ENCODE data around the gene PCCA.
"Not testable (repeated sequence)": the region's sequence is repeated elsewhere in the genome, so short reads cannot be mapped to it uniquely, and the experiment has no call there.

PCCA gene

GRCh38 chr13:100318473-100318872 lies 229.6 kb downstream of the PCCA start:
- not testable (repeated sequence) for DNase-seq

- DNase-seq, result no peak
Measured at GRCh38 chr13:100323937-100324336, 235.0 kb downstream of the PCCA start.

GRCh38 chr13:100330662-100331061 lies 241.8 kb downstream of the PCCA start:
- DNase-seq, result no peak

- no peak for DNase-seq
Measured at GRCh38 chr13:100333141-100333540, 244.2 kb downstream of the PCCA start.

- no peak for DNase-seq
Measured at GRCh38 chr13:100334214-100334613, 245.3 kb downstream of the PCCA start.

- no peak for DNase-seq
Measured at GRCh38 chr13:100336795-100337516, 248.1 kb downstream of the PCCA start.

GRCh38 chr13:100338275-100338674 lies 249.4 kb downstream of the PCCA start:
- no peak for DNase-seq

GRCh38 chr13:100339411-100339940 lies 250.6 kb downstream of the PCCA start:
- no peak for DNase-seq

- no peak for DNase-seq
Measured at GRCh38 chr13:100340865-100341264, 252.0 kb downstream of the PCCA start.

GRCh38 chr13:100341327-100341726 lies 252.4 kb downstream of the PCCA start:
- DNase-seq, result no peak

- DNase-seq, result no peak
Measured at GRCh38 chr13:100344544-100344943, 255.7 kb downstream of the PCCA start.

- no peak for DNase-seq
Measured at GRCh38 chr13:100347968-100348367, 259.1 kb downstream of the PCCA start.

GRCh38 chr13:100349594-100349993 lies 260.7 kb downstream of the PCCA start:
- DNase-seq, result no peak

- DNase-seq, result no peak
Measured at GRCh38 chr13:100350601-100351000, 261.7 kb downstream of the PCCA start.

GRCh38 chr13:100356426-100356825 lies 267.5 kb downstream of the PCCA start:
- no peak for DNase-seq

GRCh38 chr13:100356889-100357288 lies 268.0 kb downstream of the PCCA start:
- DNase-seq, result no peak

- no peak for DNase-seq
Measured at GRCh38 chr13:100357764-100358163, 268.9 kb downstream of the PCCA start.

- DNase-seq, result no peak
Measured at GRCh38 chr13:100361504-100361903, 272.6 kb downstream of the PCCA start.

- DNase-seq, result no peak
Measured at GRCh38 chr13:100362371-100362770, 273.5 kb downstream of the PCCA start.

- DNase-seq, result no peak
Measured at GRCh38 chr13:100362781-100363180, 273.9 kb downstream of the PCCA start.

- no peak for DNase-seq
Measured at GRCh38 chr13:100363285-100363711, 274.4 kb downstream of the PCCA start.

- no peak for DNase-seq
Measured at GRCh38 chr13:100363874-100364273, 275.0 kb downstream of the PCCA start.

GRCh38 chr13:100364591-100364990 lies 275.7 kb downstream of the PCCA start:
- DNase-seq, result no peak

GRCh38 chr13:100365680-100366079 lies 276.8 kb downstream of the PCCA start:
- DNase-seq, result no peak

- no peak for DNase-seq
Measured at GRCh38 chr13:100378533-100378932, 289.6 kb downstream of the PCCA start.
